22Rv1 (cell line): ENCODE measurements around the gene ASTN2.

Experiments
- ZFX ChIP-seq: fragments of 450-650 bp; IDR thresholded peaks from 2 replicates; pipeline ENCODE4 v1.6.1; 2017; ENCODE audit warnings: antibody characterized with exemption, borderline replicate concordance
- TF ChIP-seq, protein P1 (sequence below): fragments of 450-650 bp; IDR thresholded peaks from 2 replicates; pipeline ENCODE4 v1.5.1; 2017; ENCODE audit warnings: mild to moderate bottlenecking

- TF ChIP-seq, protein P1, sequence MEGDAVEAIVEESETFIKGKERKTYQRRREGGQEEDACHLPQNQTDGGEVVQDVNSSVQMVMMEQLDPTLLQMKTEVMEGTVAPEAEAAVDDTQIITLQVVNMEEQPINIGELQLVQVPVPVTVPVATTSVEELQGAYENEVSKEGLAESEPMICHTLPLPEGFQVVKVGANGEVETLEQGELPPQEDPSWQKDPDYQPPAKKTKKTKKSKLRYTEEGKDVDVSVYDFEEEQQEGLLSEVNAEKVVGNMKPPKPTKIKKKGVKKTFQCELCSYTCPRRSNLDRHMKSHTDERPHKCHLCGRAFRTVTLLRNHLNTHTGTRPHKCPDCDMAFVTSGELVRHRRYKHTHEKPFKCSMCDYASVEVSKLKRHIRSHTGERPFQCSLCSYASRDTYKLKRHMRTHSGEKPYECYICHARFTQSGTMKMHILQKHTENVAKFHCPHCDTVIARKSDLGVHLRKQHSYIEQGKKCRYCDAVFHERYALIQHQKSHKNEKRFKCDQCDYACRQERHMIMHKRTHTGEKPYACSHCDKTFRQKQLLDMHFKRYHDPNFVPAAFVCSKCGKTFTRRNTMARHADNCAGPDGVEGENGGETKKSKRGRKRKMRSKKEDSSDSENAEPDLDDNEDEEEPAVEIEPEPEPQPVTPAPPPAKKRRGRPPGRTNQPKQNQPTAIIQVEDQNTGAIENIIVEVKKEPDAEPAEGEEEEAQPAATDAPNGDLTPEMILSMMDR = peak; percentile 57
- TF ChIP-seq ZFX = no peak
Observed at GRCh38 chr9:117160254-117160653, 254.6 kb downstream of the ASTN2 start.
